WTC11 (cell line): ENCODE data around the gene PAIP1. TPM values are rescaled to one million over a fixed set of nuclear protein-coding genes. Genes with fewer than 3 reads are reported as not detected.

Experiments used
- ATAC-seq: fragments of 200-7000 bp; cut with Tn5 transposase; 2 replicates; pipeline ENCODE4 v1.10.0; 2021; ENCODE audit warnings: mild to moderate bottlenecking, moderate library complexity
- CTCF ChIA-PET: fragments of 300-600 bp; sonication (Branson Sonifier 250); formaldehyde crosslinking; loops from one replicate; lab custom pipeline; 2021; ENCODE audit warnings: antibody characterized with exemption; lab: Charles Lee
- POLR2A ChIA-PET: fragments of 350-600 bp; sonication (Branson Sonifier 250); formaldehyde crosslinking; loops from one replicate; lab custom pipeline; 2021; ENCODE audit warnings: antibody characterized with exemption; lab: Charles Lee
- DNase-seq: peaks from one replicate; pipeline ENCODE4 v3.0.0; 2021; ENCODE audit warnings: low spot score
- H3K27ac Mint-ChIP-seq: 2 replicates; pipeline ENCODE4 v1.8.0; 2021; ENCODE audit warnings: mixed read lengths
- H3K27me3 Mint-ChIP-seq: 2 replicates; pipeline ENCODE4 v1.8.0; 2021; ENCODE audit warnings: low read depth, mild to moderate bottlenecking, moderate library complexity, mixed read lengths
- H3K36me3 Mint-ChIP-seq: 2 replicates; pipeline ENCODE4 v1.8.0; 2021; ENCODE audit warnings: mixed read lengths
- H3K4me1 Mint-ChIP-seq: 2 replicates; pipeline ENCODE4 v1.8.0; 2022; ENCODE audit warnings: mixed read lengths
- H3K4me3 Mint-ChIP-seq: 2 replicates; pipeline ENCODE4 v1.8.0; 2021; ENCODE audit warnings: mild to moderate bottlenecking, moderate library complexity, mixed read lengths
- H3K9me3 Mint-ChIP-seq: 2 replicates; pipeline ENCODE4 v1.8.0; 2021; ENCODE audit warnings: mixed read lengths
- ATF2 ChIP-seq: sonication (generic); formaldehyde crosslinking; IDR thresholded peaks from 2 replicates; pipeline ENCODE4 v1.8.1; 2022; ENCODE audit warnings: low read depth, missing genetic modification reagents, borderline replicate concordance
- CREB1 ChIP-seq: sonication (generic); formaldehyde crosslinking; IDR thresholded peaks from 2 replicates; pipeline ENCODE4 v1.8.0; 2023; ENCODE audit warnings: mild to moderate bottlenecking, missing genetic modification reagents
- CREM ChIP-seq: sonication (generic); formaldehyde crosslinking; IDR thresholded peaks from 2 replicates; pipeline ENCODE4 v1.8.1; 2022; ENCODE audit warnings: mild to moderate bottlenecking, missing genetic modification reagents, moderate library complexity
- CTCF ChIP-seq: fragments of 200-600 bp; IDR thresholded peaks from 2 replicates; pipeline ENCODE4 v1.8.0; 2022; ENCODE audit warnings: antibody characterized with exemption
- ERG ChIP-seq: fragments of 250-450 bp; sonication (Bioruptor Pico); IDR thresholded peaks from 2 replicates; pipeline ENCODE4 v1.8.0; 2021; ENCODE audit warnings: mild to moderate bottlenecking
- MAX ChIP-seq: sonication (generic); formaldehyde crosslinking; IDR thresholded peaks from 2 replicates; pipeline ENCODE4 v1.8.0; 2022; ENCODE audit warnings: mild to moderate bottlenecking, missing genetic modification reagents
- NFYB ChIP-seq: sonication (generic); formaldehyde crosslinking; conservative IDR thresholded peaks from 2 replicates; pipeline ENCODE4 v1.8.0; 2022; ENCODE audit warnings: low read depth, missing genetic modification reagents
- NR3C1 ChIP-seq: sonication (generic); formaldehyde crosslinking; conservative IDR thresholded peaks from 2 replicates; pipeline ENCODE4 v1.8.1; 2023; ENCODE audit warnings: low read depth, mild to moderate bottlenecking, missing genetic modification reagents
- PRDM15 ChIP-seq: sonication (generic); formaldehyde crosslinking; IDR thresholded peaks from 2 replicates; pipeline ENCODE4 v1.8.0; 2022; ENCODE audit warnings: missing genetic modification reagents
- TEAD1 ChIP-seq: sonication (generic); formaldehyde crosslinking; IDR thresholded peaks from 2 replicates; pipeline ENCODE4 v1.8.0; 2022; ENCODE audit warnings: mild to moderate bottlenecking, missing genetic modification reagents
- ZNF232 ChIP-seq: sonication (generic); formaldehyde crosslinking; IDR thresholded peaks from 2 replicates; pipeline ENCODE4 v1.8.0; 2022; ENCODE audit warnings: mild to moderate bottlenecking, missing genetic modification reagents
- total RNA-seq: library from RNA; stranded (reverse); gene quantifications from 3 replicates; pipeline ENCODE4 v1.2.3, GENCODE V29; 2021
- TF ChIP-seq, protein P1 (sequence below): sonication (generic); formaldehyde crosslinking; IDR thresholded peaks from 2 replicates; pipeline ENCODE4 v1.8.0; 2022; ENCODE audit warnings: mild to moderate bottlenecking, missing genetic modification reagents
- TF ChIP-seq, protein P2 (sequence below): sonication (generic); formaldehyde crosslinking; IDR thresholded peaks from 2 replicates; pipeline ENCODE4 v1.8.1; 2022; ENCODE audit warnings: missing genetic modification reagents, borderline replicate concordance
- TF ChIP-seq, protein P3 (sequence below): fragments of 250-450 bp; sonication (Bioruptor Pico); IDR thresholded peaks from 2 replicates; pipeline ENCODE4 v1.9.0; 2021; ENCODE audit warnings: mild to moderate bottlenecking, borderline replicate concordance
- TF ChIP-seq, protein P4 (sequence below): sonication (generic); formaldehyde crosslinking; IDR thresholded peaks from 2 replicates; pipeline ENCODE4 v1.8.1; 2023; ENCODE audit warnings: mild to moderate bottlenecking, missing genetic modification reagents, moderate library complexity

PAIP1 gene
- total RNA-seq, 1 experiment from 2014 or later, result 82.5 TPM

- TF ChIP-seq TEAD1 (CRISPR knock-in tag) (peak; percentile 32; the same call in 1 of the 2 replicates), CTCF (peak; percentile 15; the same call in 1 of the 2 replicates), NR3C1 (CRISPR knock-in tag) (no peak), ATF2 (CRISPR knock-in tag) (no peak), ZNF232 (CRISPR knock-in tag) (no peak)
- TF ChIP-seq, all 79 proteins: peak for 6
Measured at GRCh38 chr5:43484106-43484849, 72.6 kb downstream of the PAIP1 start (continued).

- no peaks in the 10 kb centered on the region for H3K27me3 Mint-ChIP-seq
- CTCF ChIA-PET, result interaction anchor here (0.5 to 2.5 kb wide), 58 partner anchors 8 to 1751 kb away, joined by 3 to 31 read pairs (median 4); partner anchors contain the start of genes C5orf34, CCL28, HMGCS1 and NIM1K
- POLR2A ChIA-PET, result interaction anchor here (0.6 to 2.0 kb wide), 15 partner anchors 14 to 420 kb away, joined by 3 to 17 read pairs (median 5); partner anchors contain the start of genes C5orf34, HMGCS1, NNT and ZNF131
- H3K4me1 Mint-ChIP-seq, result peaks cover 9% of the 10 kb centered on the region
- H3K27ac Mint-ChIP-seq, result peak within 1 kb of the TSS; percentile 100
- H3K9me3 Mint-ChIP-seq, result no peaks in the 10 kb centered on the region
- peaks cover 2% of the 10 kb centered on the region; the same call in 1 of the 2 replicates for H3K36me3 Mint-ChIP-seq
- peak; percentile 96 for ATAC-seq
- peak; percentile 84 for DNase-seq
- H3K4me3 Mint-ChIP-seq, result peak within 1 kb of the TSS; percentile 98
- TF ChIP-seq, protein P1, sequence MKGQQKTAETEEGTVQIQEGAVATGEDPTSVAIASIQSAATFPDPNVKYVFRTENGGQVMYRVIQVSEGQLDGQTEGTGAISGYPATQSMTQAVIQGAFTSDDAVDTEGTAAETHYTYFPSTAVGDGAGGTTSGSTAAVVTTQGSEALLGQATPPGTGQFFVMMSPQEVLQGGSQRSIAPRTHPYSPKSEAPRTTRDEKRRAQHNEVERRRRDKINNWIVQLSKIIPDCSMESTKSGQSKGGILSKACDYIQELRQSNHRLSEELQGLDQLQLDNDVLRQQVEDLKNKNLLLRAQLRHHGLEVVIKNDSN, result no peak; the same call in 1 of the 2 replicates
- TF ChIP-seq, protein P2, sequence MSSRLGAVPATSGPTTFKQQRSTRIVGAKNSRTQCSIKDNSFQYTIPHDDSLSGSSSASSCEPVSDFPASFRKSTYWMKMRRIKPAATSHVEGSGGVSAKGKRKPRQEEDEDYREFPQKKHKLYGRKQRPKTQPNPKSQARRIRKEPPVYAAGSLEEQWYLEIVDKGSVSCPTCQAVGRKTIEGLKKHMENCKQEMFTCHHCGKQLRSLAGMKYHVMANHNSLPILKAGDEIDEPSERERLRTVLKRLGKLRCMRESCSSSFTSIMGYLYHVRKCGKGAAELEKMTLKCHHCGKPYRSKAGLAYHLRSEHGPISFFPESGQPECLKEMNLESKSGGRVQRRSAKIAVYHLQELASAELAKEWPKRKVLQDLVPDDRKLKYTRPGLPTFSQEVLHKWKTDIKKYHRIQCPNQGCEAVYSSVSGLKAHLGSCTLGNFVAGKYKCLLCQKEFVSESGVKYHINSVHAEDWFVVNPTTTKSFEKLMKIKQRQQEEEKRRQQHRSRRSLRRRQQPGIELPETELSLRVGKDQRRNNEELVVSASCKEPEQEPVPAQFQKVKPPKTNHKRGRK (CRISPR knock-in tag), result no peak
- TF ChIP-seq ERG (CRISPR knock-in tag), result peak; percentile 55; the same call in 1 of the 2 replicates
- TF ChIP-seq NFYB (CRISPR knock-in tag), result no peak
- 0 out of 2 replicates have a peak, but pooled peaks have one; percentile 46 for TF ChIP-seq CREB1 (CRISPR knock-in tag)
- TF ChIP-seq, protein P3, sequence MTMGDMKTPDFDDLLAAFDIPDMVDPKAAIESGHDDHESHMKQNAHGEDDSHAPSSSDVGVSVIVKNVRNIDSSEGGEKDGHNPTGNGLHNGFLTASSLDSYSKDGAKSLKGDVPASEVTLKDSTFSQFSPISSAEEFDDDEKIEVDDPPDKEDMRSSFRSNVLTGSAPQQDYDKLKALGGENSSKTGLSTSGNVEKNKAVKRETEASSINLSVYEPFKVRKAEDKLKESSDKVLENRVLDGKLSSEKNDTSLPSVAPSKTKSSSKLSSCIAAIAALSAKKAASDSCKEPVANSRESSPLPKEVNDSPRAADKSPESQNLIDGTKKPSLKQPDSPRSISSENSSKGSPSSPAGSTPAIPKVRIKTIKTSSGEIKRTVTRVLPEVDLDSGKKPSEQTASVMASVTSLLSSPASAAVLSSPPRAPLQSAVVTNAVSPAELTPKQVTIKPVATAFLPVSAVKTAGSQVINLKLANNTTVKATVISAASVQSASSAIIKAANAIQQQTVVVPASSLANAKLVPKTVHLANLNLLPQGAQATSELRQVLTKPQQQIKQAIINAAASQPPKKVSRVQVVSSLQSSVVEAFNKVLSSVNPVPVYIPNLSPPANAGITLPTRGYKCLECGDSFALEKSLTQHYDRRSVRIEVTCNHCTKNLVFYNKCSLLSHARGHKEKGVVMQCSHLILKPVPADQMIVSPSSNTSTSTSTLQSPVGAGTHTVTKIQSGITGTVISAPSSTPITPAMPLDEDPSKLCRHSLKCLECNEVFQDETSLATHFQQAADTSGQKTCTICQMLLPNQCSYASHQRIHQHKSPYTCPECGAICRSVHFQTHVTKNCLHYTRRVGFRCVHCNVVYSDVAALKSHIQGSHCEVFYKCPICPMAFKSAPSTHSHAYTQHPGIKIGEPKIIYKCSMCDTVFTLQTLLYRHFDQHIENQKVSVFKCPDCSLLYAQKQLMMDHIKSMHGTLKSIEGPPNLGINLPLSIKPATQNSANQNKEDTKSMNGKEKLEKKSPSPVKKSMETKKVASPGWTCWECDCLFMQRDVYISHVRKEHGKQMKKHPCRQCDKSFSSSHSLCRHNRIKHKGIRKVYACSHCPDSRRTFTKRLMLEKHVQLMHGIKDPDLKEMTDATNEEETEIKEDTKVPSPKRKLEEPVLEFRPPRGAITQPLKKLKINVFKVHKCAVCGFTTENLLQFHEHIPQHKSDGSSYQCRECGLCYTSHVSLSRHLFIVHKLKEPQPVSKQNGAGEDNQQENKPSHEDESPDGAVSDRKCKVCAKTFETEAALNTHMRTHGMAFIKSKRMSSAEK (CRISPR knock-in tag), result no peak
- TF ChIP-seq, protein P4, sequence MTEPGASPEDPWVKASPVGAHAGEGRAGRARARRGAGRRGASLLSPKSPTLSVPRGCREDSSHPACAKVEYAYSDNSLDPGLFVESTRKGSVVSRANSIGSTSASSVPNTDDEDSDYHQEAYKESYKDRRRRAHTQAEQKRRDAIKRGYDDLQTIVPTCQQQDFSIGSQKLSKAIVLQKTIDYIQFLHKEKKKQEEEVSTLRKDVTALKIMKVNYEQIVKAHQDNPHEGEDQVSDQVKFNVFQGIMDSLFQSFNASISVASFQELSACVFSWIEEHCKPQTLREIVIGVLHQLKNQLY, result no peak
- TF ChIP-seq PRDM15 (CRISPR knock-in tag), result 0 out of 2 replicates have a peak, but pooled peaks have one; percentile 9
- TF ChIP-seq MAX (CRISPR knock-in tag), result peak; percentile 57; the same call in 1 of the 2 replicates
- peak; percentile 52; the same call in 1 of the 2 replicates for TF ChIP-seq CREM (CRISPR knock-in tag)
Measured at GRCh38 chr5:43483298-43484105, 73.4 kb downstream of the PAIP1 start, which contains the start of gene TMEM267. Gene TMEM267 (minus strand): TSS chr5:43483865. CDS start chr5:43453969, 29,896 bp downstream.
